Stimulated activated CD4-positive, alpha-beta T cell treated with anti-CD3 and anti-CD28 coated beads, Interleukin-4, amount 100 ng/mL, for 1 hour (primary cell): ENCODE data around the gene MIA3.

Source experiments
- DNase-seq: peaks from one replicate; pipeline ENCODE4 v3.0.0-alpha.2; 2020

Gene MIA3

GRCh38 chr1:222618880-222619596 is 1.1 kb downstream of the MIA3 start:
- no peak for DNase-seq

GRCh38 chr1:222620566-222620965 is 2.7 kb downstream of the MIA3 start:
- DNase-seq = no peak

- DNase-seq = no peak
Observed at GRCh38 chr1:222622765-222623164, 4.9 kb downstream of the MIA3 start.

- no peak for DNase-seq
Observed at GRCh38 chr1:222623458-222623857, 5.6 kb downstream of the MIA3 start.

- DNase-seq = no peak
Observed at GRCh38 chr1:222624214-222624613, 6.3 kb downstream of the MIA3 start.

- no peak for DNase-seq
Observed at GRCh38 chr1:222627232-222627631, 9.3 kb downstream of the MIA3 start.

- no peak for DNase-seq
Observed at GRCh38 chr1:222629921-222630535, 12.1 kb downstream of the MIA3 start.

- DNase-seq = no peak
Observed at GRCh38 chr1:222631611-222632208, 13.8 kb downstream of the MIA3 start.

- no peak for DNase-seq
Observed at GRCh38 chr1:222632749-222633148, 14.9 kb downstream of the MIA3 start.

- DNase-seq = no peak
Observed at GRCh38 chr1:222634180-222635013, 16.5 kb downstream of the MIA3 start.

GRCh38 chr1:222641269-222641948 is 23.5 kb downstream of the MIA3 start:
- DNase-seq = no peak

GRCh38 chr1:222642468-222642867 is 24.6 kb downstream of the MIA3 start:
- no peak for DNase-seq

GRCh38 chr1:222643606-222643937 is 25.7 kb downstream of the MIA3 start:
- no peak for DNase-seq

GRCh38 chr1:222643938-222644635 is 26.2 kb downstream of the MIA3 start:
- peak; percentile 96 for DNase-seq

GRCh38 chr1:222644636-222644980 is 26.7 kb downstream of the MIA3 start:
- no peak for DNase-seq

GRCh38 chr1:222652676-222653075 is 34.8 kb downstream of the MIA3 start:
- DNase-seq = no peak

- no peak for DNase-seq
Observed at GRCh38 chr1:222653178-222653827, 35.4 kb downstream of the MIA3 start.

- DNase-seq = peak; percentile 51
Observed at GRCh38 chr1:222654849-222655248, 37.0 kb downstream of the MIA3 start.

GRCh38 chr1:222656391-222657155 is 38.7 kb downstream of the MIA3 start:
- DNase-seq = no peak

GRCh38 chr1:222657899-222658298 is 40.0 kb downstream of the MIA3 start:
- DNase-seq = no peak

- DNase-seq = no peak
Observed at GRCh38 chr1:222663431-222663934, 45.6 kb downstream of the MIA3 start.
